IPS DF 19.7 (cell line): Measurements from ENCODE around the gene ACCS.

Experiments used
- DNase-seq: peaks from one replicate; pipeline ENCODE4 v3.0.0-alpha.2; 2013; ENCODE audit warnings: low read depth, low spot score

ACCS gene

GRCh38 chr11:44090539-44090938, 24.5 kb downstream of the ACCS start:
- DNase-seq = no peak

- peak; percentile 48 for DNase-seq
Observed at GRCh38 chr11:44094260-44094868, 28.3 kb downstream of the ACCS start.

DNA sequence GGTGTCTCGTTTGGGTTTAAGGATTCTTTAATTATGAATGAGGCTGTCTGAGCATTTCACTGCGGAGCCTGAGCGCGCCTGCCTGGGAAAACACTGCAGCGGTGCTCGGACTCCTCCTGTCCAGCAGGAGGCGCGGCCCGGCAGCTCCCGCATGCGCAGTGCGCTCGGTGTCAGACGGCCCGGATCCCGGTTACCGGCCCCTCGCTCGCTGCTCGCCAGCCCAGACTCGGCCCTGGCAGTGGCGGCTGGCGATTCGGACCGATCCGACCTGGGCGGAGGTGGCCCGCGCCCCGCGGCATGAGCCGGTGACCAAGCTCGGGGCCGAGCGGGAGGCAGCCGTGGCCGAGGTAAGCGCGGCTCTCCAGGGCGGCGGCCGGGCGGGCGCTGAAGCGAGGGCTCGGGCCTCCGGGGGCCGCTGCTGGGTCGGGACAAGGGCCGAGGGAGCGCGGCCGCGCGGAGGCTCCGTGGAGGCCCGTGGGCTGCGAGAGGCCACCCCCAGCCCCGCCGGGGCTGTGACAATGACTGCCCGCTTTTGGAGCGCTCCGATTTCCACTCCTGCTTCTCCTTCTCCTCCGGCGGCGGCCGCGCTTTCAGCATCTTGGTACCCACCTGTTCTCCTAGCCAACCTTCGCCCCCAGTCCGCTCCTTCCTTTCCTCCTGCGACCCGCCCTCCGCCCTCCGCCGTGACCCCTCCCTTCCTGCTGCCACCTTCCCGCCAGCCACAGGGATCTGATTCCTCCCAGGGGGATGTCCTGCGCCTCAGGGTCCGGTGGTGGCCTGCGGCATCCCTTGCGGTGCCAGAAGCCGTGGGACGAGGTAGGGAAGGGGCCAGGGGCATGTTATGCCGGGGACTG, 29.7 kb downstream of the ACCS start, which contains the start of gene EXT2:
Gene EXT2 (plus strand): TSS at position 173 of the 854 bp plus-strand sequence. CDS start 12,035 bp downstream, outside the sequence.
- DNase-seq = no peak

DNA sequence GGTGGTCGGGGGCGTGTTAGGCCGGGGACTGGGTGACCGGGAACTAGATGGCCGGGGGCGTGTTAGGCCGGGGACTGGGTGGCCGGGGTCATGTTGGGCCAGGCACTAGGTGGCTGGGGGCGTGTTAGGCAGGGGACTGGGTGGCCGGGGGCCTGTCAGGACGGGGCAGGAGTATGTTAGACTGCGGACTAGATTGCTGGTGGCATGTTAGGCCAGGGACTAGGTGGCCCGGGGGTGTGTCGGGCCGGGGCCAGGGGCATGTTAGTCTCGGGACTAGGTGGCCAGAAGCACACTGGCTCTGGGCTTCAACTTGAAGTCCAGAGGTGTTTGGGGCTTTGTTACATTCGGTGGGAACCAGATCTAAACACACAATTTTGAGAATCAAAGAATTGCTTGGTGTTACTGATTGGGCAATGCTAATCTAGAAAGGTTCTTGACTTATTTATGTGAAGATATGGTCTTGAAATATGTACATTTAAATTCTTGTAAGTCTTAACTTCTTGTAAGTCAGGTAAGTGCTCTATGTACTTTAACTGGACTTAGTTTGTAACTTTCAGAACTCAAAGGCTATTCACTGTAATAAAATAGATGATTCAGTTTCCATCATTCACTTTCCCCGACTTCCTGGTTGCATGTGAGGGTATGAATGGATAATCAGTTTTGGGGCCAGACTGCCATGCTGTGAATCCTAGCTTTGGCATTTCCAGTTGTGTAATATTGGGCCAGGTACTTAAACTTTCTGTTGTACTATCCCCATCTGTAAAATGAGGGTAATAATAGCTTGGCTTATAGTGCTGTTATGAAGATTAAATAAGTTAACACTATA, 30.5 kb downstream of the ACCS start:
- DNase-seq = no peak

GRCh38 chr11:44097821-44098220, 31.8 kb downstream of the ACCS start:
- no peak for DNase-seq

DNA sequence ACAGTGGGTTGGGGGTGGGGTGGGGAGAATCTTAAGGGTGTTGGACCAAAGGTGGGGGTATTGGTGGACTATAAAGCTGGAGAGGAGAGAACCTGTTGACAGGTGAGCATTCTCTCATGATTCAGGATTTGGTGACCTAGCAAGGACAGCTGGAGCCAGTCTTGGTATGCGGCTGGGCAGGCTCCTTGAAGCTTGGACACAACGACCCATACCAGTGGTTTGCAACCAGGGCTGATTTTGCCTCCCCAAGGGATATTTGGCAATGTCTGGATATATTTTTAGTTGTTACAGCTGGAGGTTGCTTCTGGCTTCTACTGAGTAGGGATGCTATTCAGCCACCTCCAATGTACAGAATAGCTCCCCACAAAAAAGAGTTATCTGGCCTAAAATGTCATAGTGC, 35.0 kb downstream of the ACCS start:
- no peak for DNase-seq

DNA sequence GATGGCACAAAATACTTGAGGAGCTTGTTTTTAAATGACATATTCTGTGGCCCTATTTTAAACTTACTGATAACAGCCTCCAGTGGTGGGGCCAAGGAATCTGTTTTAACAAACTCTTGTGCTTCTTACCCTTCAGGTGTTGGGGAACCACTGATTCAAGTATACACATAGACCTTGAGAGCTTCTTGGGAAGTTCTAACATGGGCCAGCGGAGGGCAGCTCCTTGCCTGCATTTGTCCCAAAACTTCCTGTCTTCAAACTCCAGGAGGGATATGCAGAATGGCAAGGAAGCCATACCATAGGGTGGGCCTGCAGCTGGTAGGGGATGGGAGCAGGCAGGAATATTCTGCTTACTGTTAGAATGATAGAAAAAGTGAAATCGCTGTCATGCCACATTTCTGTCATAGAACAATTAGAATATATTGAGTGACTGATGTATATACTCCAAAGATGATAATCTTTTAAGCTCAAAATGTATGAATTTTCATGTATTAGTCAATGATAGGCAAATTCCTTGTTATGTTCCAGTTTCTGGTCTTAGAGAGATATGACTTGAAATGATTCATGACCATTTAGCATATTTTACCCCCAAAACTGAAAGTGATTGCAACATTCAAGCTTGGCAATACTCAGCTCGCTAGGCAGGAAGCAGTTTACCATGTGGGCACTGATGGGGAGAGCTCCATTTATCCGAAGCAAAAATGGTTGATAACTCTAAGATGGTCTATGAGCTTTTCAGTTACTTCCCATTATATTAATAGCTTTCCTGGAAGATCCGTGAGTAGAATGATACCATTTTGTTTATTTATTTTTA, 38.6 kb downstream of the ACCS start:
- DNase-seq = peak; percentile 35

GRCh38 chr11:44108260-44108659, 42.2 kb downstream of the ACCS start:
- DNase-seq = no peak

GRCh38 chr11:44110231-44110679, 44.2 kb downstream of the ACCS start:
- no peak for DNase-seq

- DNase-seq = no peak
Observed at GRCh38 chr11:44112091-44112821, 46.2 kb downstream of the ACCS start.

DNA sequence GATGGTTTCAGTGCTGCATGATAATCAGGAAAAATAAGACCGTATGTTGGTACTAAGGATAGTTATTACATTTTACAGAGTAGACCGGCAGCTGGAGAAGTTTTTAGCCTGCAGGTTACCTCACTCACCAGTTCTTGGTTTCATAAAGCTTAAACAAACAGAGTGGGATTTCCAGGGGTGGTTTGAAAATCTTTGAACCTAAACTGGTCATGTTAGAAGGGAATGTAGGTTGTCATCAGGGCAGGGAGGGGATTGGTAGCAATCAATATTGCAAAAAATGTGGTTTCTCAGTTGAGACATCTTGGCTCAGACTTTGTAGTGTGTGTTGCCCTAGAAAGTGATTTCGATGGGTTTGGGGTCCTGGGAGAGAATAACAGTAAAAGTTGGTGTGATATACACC, 46.9 kb downstream of the ACCS start:
- DNase-seq = no peak

DNA sequence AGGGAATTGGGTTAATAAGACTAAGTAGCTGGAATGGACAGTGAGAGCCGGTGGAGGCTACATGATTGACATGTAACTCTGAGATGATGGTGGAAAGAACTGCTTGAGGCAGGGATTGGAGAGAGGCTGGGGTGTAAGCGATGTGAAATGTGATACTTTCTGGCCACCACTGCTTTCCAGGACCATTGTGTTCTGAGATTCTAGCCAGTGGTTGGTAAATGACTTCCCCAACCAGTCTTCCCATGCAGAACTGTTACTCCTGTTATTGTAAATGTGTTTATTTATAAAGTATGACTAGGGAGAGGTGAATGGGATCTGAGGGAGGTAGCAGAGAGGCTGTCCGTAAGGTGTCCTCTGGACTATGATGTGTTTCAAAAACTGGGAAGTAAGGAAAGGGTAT, 47.5 kb downstream of the ACCS start:
- no peak for DNase-seq

DNA sequence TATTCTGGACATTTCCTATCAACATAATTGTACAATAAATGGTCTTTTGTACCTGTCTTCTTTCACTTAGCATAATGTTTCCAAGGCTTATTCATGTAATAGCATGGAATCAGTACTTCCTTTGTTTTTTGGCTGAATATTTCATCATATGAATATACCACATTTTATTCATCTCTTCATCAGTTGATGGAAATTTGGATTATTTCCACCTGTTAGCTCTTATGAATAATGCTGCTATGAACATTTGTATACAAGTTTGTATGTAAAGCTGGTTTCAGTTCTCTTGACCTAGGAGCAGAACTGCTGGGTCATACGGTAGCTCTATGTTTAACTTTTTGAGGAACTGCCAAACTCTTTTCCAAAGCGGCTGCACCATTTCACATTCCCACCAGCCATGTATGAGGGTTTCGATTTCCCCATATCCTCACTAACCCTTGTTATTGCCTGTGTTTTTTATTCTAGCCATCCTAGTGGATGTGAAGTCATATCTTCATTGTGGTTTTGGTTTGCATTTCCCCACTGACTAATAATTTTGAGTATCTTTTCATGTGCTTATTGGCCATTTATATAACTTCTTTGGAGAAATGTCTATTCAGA, 50.3 kb downstream of the ACCS start:
- no peak for DNase-seq

- no peak for DNase-seq
Observed at GRCh38 chr11:44120169-44120568, 54.1 kb downstream of the ACCS start.

DNA sequence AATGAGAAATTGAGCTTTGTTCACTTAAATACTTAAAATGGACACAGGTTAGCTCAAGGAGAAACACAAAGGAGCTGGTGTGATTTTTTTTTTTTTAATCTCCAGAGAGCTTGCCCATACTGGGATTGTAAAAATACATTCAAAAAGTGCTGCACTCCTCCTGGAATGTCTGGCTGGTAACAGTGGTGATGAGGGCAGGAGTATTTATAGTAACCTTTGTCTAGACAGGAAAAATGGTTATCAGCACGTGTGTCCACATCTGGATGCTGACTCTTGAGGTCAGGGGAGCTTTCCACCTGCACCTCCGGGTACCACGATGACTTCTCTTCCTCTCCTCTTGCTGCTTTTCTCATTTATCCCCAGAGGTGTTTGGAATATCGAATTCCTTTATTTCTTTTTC, 59.5 kb downstream of the ACCS start:
- no peak for DNase-seq

DNA sequence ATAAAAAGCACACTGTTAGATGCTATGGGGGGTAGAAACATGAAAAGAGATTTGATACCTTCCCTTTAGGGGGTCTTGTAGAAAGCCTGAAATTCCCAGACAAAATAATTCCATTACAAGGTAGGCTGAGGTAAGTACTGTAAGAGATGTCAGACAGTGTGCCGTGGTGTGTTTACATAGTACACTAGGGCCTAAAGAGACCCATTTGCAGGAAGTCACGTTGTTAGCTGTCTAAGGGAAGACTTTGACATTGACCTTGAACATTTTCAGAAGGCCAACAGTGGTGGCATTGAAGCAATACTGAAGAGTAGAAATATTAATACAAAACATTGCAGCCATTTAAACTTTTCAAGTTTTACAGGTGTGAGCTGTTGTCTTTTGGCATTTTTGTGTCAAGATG, 60.2 kb downstream of the ACCS start:
- DNase-seq = no peak

- DNase-seq = no peak
Observed at GRCh38 chr11:44127130-44127529, 61.1 kb downstream of the ACCS start.

GRCh38 chr11:44128729-44129128, 62.7 kb downstream of the ACCS start:
- no peak for DNase-seq

DNA sequence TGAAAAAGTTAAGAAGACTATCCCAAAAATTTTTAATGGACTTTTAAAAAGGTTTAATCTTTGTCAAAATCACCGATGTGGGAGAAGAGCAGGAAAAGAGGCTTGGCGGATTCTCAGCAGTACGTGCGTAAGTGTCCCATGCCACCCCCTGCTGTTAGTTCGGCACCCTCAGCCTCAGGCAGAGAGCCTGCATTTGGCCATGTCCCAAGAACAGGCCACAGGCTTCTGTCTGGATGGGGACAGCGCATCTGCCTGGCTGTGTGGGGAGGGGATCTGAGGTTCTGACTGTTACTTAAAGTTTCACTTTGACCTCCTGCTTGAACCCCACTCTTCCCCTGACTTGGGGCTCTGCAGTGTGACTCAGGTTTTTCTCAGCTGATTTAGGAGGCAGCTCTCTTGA, 64.7 kb downstream of the ACCS start:
- DNase-seq = no peak

DNA sequence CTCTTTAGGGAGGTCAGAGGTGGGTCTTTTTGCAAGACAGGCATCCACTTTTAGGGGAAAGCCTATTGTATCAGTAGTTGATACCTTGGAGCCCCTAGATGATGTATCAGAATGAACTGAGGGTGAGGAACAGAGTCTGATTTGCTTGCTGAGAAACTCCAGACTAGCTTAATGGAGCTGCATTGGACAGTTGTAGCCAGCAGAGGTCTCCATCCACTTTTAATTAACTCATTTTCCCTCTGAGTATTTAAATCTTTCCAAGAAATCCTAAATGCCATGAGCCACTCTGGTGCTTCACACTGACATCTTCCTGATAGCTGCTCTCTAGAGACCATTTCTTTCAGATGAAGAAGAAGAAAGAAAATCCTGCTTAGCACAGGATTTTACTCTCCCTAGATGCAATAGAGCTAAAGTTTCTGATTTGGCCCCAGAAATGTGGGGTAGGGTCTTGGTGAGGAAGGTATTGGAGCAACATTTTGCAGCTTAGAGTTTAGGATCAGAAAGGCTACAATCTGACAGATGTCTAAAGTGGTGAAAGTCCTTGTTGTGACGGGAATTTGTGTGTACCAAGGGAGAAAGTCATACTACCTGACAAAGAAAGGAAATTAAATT, 67.4 kb downstream of the ACCS start:
- no peak for DNase-seq
